Astrocyte of the hippocampus (primary cell): ENCODE results near the gene CYP2U1.
A peak's percentile ranks its signal among the peaks of the same experiment; 100 is the strongest.
"Not testable (repeated sequence)": the region's sequence is repeated elsewhere in the genome, so short reads cannot be mapped to it uniquely, and the experiment has no call there.

ENCODE experiments used
- DNase-seq: peaks from one replicate; pipeline ENCODE4 v3.0.0; 2011; ENCODE audit warnings: low read depth, low spot score

CYP2U1 gene

GRCh38 chr4:107930821-107931774, at the start of gene CYP2U1:
Gene CYP2U1 (plus strand): TSS chr4:107931549. CDS start chr4:107931644, 95 bp downstream.
- DNase-seq: peak; percentile 90

- no peak for DNase-seq
These were observed 45.5 kb upstream of the CYP2U1 start for GRCh38 chr4:107885865-107886264.

DNA sequence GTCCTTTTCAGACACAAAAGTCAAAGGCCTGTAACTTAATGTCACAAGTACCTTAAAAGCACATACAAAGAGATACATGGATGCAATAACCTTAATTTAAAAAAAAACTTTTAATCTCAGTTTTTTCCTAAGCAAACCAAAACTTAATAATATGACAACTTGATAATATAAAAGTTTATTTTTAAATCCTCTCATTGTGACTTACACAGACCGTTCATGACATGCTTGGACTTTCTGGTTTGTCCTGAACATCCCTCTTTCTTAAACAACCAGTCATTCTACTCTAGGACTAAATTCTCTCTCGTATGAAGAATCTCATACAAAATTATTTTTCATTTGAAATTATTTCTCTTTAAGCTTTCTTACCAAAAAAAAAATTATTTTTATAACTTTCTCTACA, 43.1 kb upstream of the CYP2U1 start:
- DNase-seq: no peak

- no peak for DNase-seq
These were observed 40.6 kb upstream of the CYP2U1 start for GRCh38 chr4:107890779-107891178.

DNA sequence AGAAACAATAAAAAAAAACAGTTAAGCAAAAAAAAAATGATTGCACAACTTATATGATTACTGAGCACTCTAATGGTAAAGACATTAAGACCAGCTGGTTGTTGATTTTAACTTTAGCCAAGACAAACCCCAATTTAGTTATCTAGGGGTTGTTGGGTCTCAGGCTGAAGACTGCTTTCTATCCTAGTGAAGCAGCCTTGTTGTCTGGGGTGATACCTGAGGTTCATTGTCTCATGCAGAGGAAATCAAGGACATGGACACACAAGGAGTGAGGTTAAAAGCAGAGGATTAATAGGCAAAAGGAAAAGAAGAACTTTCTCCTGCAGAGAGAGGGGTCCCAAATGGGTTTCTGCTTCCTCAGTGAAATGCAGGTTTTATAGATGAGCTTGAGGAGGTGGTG, 40.0 kb upstream of the CYP2U1 start:
- DNase-seq: no peak

- no peak for DNase-seq
These were observed 37.9 kb upstream of the CYP2U1 start for GRCh38 chr4:107893171-107894137.

GRCh38 chr4:107894138-107894603, 37.2 kb upstream of the CYP2U1 start:
- DNase-seq: no peak

GRCh38 chr4:107896158-107896645, 35.1 kb upstream of the CYP2U1 start:
- peak; percentile 95 for DNase-seq

DNA sequence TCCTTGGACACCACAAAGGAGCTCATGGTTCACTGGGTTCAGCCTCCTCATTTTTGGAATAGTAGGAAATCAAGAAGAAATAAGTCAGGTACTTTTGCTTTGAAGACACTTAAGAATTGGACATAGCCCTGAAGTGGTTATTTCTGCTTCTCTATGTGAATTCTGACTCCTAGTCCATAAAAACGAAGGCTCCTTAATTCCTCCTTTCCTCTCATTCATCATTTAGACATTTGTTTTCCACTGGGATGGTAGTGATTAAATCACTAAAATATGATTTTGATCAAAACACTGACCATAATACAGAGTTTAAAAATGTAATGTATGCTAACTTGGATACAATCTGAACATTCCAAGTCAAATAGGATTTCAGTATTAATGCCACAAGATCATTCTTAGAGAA, 34.7 kb upstream of the CYP2U1 start:
- no peak for DNase-seq

- no peak for DNase-seq
These were observed 33.5 kb upstream of the CYP2U1 start for GRCh38 chr4:107897823-107898222.

GRCh38 chr4:107900067-107900466, 31.3 kb upstream of the CYP2U1 start:
- no peak for DNase-seq

DNA sequence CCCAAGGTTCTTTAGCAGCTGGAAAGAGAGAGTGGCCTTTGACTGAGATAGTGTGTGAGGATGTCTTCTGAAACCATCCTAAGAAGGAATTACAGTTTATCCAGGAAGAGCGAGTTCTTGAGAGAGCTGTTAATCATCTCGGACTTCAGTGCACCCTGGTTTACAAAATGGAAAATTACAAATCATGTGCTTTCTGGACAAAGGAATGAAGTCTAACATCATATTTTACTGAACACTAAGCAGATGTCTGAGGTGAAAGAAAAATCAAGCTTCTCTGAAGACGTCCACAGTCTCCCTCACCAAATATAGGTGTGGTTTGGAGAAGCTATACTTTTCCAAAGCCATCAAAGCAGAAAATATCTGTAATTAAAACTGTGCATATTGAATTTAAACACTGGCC, 30.8 kb upstream of the CYP2U1 start:
- no peak for DNase-seq

GRCh38 chr4:107901213-107901934, 30.0 kb upstream of the CYP2U1 start:
- no peak for DNase-seq

- no peak for DNase-seq
These were observed 28.6 kb upstream of the CYP2U1 start for GRCh38 chr4:107902715-107903114.

DNA sequence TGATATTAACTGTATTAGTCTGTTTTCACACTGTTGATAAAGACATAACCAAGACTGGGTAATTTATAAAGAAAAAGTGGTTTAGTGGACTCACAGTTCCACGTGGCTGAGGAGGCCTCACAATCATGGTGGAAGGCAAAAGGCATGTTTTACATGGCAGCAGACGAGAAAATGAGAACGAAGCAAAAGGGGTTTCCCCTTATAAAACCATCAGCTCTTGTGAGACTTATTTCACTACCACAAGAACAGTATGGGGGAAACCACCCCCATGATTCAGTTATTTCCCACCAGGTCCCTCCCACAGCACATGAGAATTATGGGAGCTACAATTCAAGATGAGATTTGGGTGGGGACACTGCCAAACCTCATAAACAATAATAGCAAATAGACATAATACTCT, 26.3 kb upstream of the CYP2U1 start:
- not testable (repeated sequence) for DNase-seq

GRCh38 chr4:107906458-107907100, 24.8 kb upstream of the CYP2U1 start:
- no peak for DNase-seq

GRCh38 chr4:107908377-107908776, 23.0 kb upstream of the CYP2U1 start:
- DNase-seq: no peak

- peak; percentile 82 for DNase-seq
These were observed 18.0 kb upstream of the CYP2U1 start for GRCh38 chr4:107913283-107913899.

DNA sequence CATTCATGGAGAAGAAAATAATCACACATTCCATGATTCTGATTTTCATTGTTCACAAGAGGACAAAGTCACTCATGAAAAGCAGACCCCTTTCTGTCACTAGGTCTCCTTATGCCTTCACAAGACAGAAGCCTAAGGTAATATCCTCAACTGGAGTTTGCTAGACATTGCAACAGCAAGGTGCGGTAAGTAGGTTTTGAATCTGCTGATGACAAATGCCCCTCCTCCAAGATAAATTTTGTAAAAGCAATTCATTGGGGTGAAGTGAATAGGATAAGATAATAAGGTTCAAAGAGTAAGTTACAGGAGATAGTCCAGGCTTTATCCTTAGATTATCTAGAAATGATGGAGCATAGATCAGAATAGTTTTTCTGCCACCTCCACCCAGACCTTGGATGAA, 16.1 kb upstream of the CYP2U1 start:
- no peak for DNase-seq

DNA sequence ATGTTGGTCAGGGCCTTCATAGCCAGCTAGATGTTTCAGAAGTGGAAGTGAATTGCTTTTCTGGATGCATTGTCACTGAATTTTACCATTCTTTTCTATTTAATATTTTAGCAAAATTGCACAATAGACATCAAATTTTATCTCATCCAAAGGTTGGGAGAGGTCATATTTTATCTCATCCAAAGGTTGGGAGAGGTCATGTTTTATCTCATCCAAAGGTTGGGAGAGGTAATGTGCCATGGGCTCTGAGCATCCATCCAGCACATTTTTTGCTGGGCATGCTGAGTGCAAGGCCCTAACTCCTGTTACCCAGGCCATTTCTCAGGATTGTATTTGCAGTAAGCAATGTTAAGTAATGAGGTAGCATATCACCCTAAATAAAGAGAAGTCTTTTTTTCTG, 14.7 kb upstream of the CYP2U1 start:
- DNase-seq: no peak
